Amniotic epithelial cell (primary cell): ENCODE results near the gene ZAP70.

Experiments used
- DNase-seq: peaks from one replicate; pipeline ENCODE4 v3.0.0-alpha.2; 2010; ENCODE audit warnings: low read depth

Gene ZAP70

GRCh38 chr2:97788986-97789644 is 75.7 kb downstream of the ZAP70 start:
- no peak for DNase-seq
